Suprapubic skin (tissue), 4 donors: ENCODE measurements around the gene KSR2. TPM values are rescaled to one million over a fixed set of nuclear protein-coding genes. Genes with fewer than 3 reads are reported as not detected.

Experiments used
- DNase-seq, 2 donors: peaks; one replicate each; pipeline ENCODE4 v3.0.0-alpha.2; 2019; ENCODE audit warnings: low spot score in 2 of 2
- H3K27ac ChIP-seq: fragments of 200-600 bp; sonication (generic); one replicate; pipeline ENCODE4 v1.5.1; 2019
- H3K27me3 ChIP-seq: fragments of 200-600 bp; sonication (generic); one replicate; pipeline ENCODE4 v1.5.1; 2019
- H3K36me3 ChIP-seq: fragments of 200-600 bp; sonication (generic); one replicate; pipeline ENCODE4 v1.5.1; 2019
- H3K4me1 ChIP-seq: fragments of 200-600 bp; sonication (generic); one replicate; pipeline ENCODE4 v1.5.1; 2019
- H3K4me3 ChIP-seq: fragments of 200-600 bp; sonication (generic); one replicate; pipeline ENCODE4 v1.5.1; 2019; ENCODE audit warnings: mild to moderate bottlenecking
- H3K9me3 ChIP-seq: fragments of 200-600 bp; sonication (generic); one replicate; pipeline ENCODE4 v1.5.1; 2019
- EP300 ChIP-seq: sonication (generic); formaldehyde crosslinking; IDR thresholded peaks from one replicate; pipeline ENCODE4 v1.6.1; 2017; ENCODE audit warnings: antibody characterized with exemption
- POLR2A ChIP-seq, 2 donors: fragments of 450-650 bp; IDR thresholded peaks; one replicate each; pipeline ENCODE4 v1.6.1; 2017; ENCODE audit warnings: antibody characterized with exemption in 2 of 2, mild to moderate bottlenecking in 2 of 2, moderate library complexity in 2 of 2
- POLR2AphosphoS5 ChIP-seq, 3 donors: sonication (generic); formaldehyde crosslinking; IDR thresholded peaks; one replicate each; pipeline ENCODE4 v1.6.1; 2017; ENCODE audit warnings: antibody characterized with exemption in 3 of 3
- WGBS: methylation state at CpG from one replicate; pipeline ENCODE4 v1.1.5; 2018; 5-methylcytosine and 5-hydroxymethylcytosine counted together
- total RNA-seq, 4 donors: library from RNA; depleted of rRNA; stranded (reverse); fragments of >200 nt; gene quantifications; one replicate each; pipeline ENCODE4 v1.1.0, GENCODE V29; 2016
- TF ChIP-seq, protein P1 (sequence below), 2 donors: fragments of 200-600 bp in 1 of 2; fragments of 450-650 bp in 1 of 2; sonication (generic) in 1 of 2; IDR thresholded peaks; one replicate each; pipeline ENCODE4 v1.5.1; 2016 to 2019; ENCODE audit warnings: antibody characterized with exemption in 2 of 2, mild to moderate bottlenecking in 1 of 2, moderate library complexity in 1 of 2

Gene KSR2
- total RNA-seq, 4 donors from 2014 or later, result 0.24 to 0.39 (median 0.38) TPM; not detected in 1

DNA sequence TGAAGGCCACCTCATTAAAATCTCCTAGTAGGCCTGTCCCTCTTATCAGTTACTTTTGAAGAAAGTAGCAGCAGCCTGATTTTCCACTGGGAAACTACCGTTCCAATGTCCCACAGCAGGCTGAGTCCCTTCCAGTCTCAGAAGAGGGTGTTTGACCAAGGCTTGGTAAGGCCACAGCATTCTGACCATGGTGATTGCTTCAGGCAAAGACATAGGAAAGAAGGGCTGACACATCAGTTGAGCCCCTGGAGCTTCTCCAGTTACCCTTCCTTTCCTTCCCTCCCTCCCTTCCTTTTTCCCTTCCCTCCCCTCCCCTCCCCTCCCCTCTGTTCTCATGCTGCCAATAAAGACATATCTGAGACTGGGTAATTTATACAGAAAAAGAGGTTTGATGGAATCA is 373.0 kb downstream of the KSR2 start:
- H3K9me3 ChIP-seq, result no peaks in the 10 kb centered on the region
- no peaks in the 10 kb centered on the region for H3K36me3 ChIP-seq
- H3K4me3 ChIP-seq, result no peak overlapping the region
- TF ChIP-seq, protein P1, sequence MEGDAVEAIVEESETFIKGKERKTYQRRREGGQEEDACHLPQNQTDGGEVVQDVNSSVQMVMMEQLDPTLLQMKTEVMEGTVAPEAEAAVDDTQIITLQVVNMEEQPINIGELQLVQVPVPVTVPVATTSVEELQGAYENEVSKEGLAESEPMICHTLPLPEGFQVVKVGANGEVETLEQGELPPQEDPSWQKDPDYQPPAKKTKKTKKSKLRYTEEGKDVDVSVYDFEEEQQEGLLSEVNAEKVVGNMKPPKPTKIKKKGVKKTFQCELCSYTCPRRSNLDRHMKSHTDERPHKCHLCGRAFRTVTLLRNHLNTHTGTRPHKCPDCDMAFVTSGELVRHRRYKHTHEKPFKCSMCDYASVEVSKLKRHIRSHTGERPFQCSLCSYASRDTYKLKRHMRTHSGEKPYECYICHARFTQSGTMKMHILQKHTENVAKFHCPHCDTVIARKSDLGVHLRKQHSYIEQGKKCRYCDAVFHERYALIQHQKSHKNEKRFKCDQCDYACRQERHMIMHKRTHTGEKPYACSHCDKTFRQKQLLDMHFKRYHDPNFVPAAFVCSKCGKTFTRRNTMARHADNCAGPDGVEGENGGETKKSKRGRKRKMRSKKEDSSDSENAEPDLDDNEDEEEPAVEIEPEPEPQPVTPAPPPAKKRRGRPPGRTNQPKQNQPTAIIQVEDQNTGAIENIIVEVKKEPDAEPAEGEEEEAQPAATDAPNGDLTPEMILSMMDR (IDR thresholded peaks at IDR 0.05), result no peak
- peaks cover 11% of the 10 kb centered on the region for H3K27me3 ChIP-seq
- 100% methylated on average over 1 of the region's 1 CpG for WGBS
- H3K27ac ChIP-seq, result no peak overlapping the region
- no peak for DNase-seq
- no peaks in the 10 kb centered on the region for H3K4me1 ChIP-seq

DNA sequence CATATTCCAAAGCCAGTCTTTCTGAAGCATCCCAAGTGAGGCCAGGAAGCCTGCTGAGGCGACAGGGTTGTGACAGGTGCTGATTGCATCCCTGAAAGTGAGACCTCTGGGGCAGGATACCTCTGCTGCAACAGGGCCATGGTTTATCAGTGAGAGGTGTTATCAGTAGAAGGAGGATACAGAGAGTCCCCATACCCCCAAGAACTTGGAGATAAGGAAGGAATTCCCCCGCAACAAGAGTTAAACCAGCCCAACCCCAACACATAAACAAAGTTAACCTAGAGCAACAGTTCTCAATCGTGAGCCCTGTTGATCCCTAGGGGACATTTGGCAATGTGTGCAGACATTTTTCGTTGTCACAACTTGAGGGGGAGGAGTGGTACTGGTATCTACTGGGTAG is 374.3 kb downstream of the KSR2 start:
- Histone ChIP-seq H3K4me1 (no peaks in the 10 kb centered on the region), H3K27ac (no peak overlapping the region), H3K9me3 (no peaks in the 10 kb centered on the region), H3K36me3 (no peaks in the 10 kb centered on the region), H3K4me3 (no peak overlapping the region), H3K27me3 (peaks cover 11% of the 10 kb centered on the region)
- 44% methylated on average over 4 of the region's 4 CpGs for WGBS
- TF ChIP-seq POLR2A (IDR thresholded peaks at IDR 0.05) (no peak), POLR2AphosphoS5 (IDR thresholded peaks at IDR 0.05) (no peak), EP300 (no peak)
- TF ChIP-seq, protein P1 (IDR thresholded peaks at IDR 0.05), result no peak
- DNase-seq, result no peak

DNA sequence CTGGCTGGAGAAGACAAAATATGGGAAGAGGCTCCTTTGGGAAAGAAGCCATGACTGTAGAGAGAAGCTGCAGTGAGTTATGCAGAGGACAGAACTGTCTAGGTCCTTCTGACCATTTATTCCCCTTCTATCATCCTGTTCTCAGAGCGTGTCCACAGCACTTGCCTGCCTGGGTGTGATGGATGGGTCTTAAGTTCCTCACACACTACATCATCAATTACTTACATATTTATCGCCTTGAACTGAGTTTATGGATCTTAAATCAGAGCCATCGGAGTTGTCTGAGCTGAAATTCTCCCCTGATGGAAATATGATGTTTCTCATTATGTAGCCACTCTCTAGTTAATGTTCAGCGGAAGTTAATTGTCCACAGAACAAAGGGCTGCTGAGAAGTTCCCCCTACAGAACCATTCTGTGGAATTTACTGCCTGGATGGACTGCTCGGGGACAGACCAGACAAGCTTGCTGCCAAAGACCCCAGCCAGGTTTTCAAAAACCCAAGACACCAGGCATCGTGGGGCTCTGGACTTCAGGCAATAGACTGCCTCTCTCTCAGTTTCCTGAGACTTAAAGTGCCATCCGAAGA is 374.9 kb downstream of the KSR2 start:
- WGBS, result 37% methylated on average over 6 of the region's 7 CpGs
- Histone ChIP-seq H3K4me3 (no peak overlapping the region), H3K4me1 (no peaks in the 10 kb centered on the region), H3K27me3 (peaks cover 8% of the 10 kb centered on the region), H3K36me3 (no peaks in the 10 kb centered on the region), H3K27ac (no peak overlapping the region), H3K9me3 (no peaks in the 10 kb centered on the region)
- TF ChIP-seq POLR2AphosphoS5 (IDR thresholded peaks at IDR 0.05), result no peak
- no peak for TF ChIP-seq POLR2A (IDR thresholded peaks at IDR 0.05)
- TF ChIP-seq EP300, result no peak
- TF ChIP-seq, protein P1 (IDR thresholded peaks at IDR 0.05), result no peak
- DNase-seq, result no peak

DNA sequence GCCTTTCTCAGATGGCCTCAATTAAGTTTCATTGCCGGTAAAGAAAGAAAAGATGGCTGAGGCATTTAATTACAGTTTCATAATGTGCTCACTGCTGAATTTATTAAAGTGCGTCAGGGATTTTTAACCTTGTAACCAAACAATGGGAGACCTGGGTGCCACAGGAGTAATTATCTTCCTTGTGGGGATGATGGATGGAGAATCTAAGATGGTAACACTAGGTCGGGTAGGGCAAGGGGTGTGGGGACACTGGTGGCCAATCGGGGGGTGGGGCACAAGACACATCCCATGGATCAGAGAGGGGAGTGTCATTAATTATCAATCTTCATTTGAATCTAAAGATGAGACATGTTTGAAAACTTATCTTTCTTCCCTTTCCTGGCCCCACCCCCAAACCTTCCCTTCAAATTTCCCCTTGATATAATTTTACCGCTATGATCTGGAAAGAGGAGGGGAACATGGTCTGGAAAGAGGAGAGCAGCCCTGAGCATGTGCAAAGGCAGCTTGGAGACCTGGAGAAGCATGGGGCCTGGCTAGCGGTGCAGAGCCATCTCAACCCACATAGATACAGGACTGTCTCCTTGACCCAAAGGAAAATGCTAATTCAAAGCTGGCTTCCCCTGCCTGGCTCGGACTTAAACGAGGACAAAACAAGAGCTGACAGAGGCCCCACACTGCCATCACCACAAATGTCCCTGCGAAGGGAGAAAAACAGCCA is 376.0 kb downstream of the KSR2 start:
- no peak for TF ChIP-seq POLR2A (IDR thresholded peaks at IDR 0.05)
- no peak for TF ChIP-seq EP300
- TF ChIP-seq, protein P1 (IDR thresholded peaks at IDR 0.05), result no peak
- Histone ChIP-seq H3K27ac (no peak overlapping the region), H3K9me3 (no peaks in the 10 kb centered on the region), H3K27me3 (peaks cover 6% of the 10 kb centered on the region), H3K4me1 (no peaks in the 10 kb centered on the region), H3K36me3 (no peaks in the 10 kb centered on the region), H3K4me3 (no peak overlapping the region)
- no peak for DNase-seq
- WGBS, result 75% methylated on average over 9 of the region's 9 CpGs

DNA sequence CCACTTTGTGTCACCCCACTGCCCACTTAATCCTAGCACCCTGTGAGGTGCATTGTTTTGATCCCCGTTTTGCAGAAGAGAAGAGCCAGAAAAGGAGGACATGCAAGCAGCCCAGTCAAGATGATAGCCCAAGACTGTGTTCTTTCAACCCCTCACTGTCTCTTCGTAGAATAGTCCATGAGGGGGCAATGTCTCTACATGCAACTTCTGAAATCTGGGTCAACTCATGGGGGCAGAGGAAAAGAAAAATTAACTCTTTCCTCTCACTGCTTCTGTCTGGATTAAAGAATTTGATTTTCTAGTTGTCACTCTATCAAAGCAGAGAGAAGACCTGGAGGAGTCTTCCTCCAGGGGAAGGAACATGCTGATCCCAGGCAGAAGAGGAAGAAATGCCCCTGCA is 377.8 kb downstream of the KSR2 start:
- Histone ChIP-seq H3K4me1 (no peaks in the 10 kb centered on the region), H3K9me3 (no peaks in the 10 kb centered on the region), H3K27ac (no peak overlapping the region), H3K36me3 (no peaks in the 10 kb centered on the region), H3K4me3 (no peak overlapping the region), H3K27me3 (peaks cover 11% of the 10 kb centered on the region)
- TF ChIP-seq POLR2A (IDR thresholded peaks at IDR 0.05), result no peak
- TF ChIP-seq, protein P1 (IDR thresholded peaks at IDR 0.05), result no peak
- no peak for TF ChIP-seq EP300
- TF ChIP-seq POLR2AphosphoS5 (IDR thresholded peaks at IDR 0.05), result no peak
- DNase-seq, result no peak
- WGBS, result 51% methylated on average over 2 of the region's 2 CpGs
